BLaER1 (cell line): ENCODE results near the gene KCNIP3.
"Not testable (repeated sequence)": the region's sequence is repeated elsewhere in the genome, so short reads cannot be mapped to it uniquely, and the experiment has no call there.

Experiments
- H3K27ac ChIP-seq: shearing (Covaris generic); formaldehyde crosslinking; 2 replicates; pipeline ENCODE4 v1.8.1; 2022
- H3K27me3 ChIP-seq: shearing (Covaris generic); formaldehyde crosslinking; 2 replicates; pipeline ENCODE4 v1.8.1; 2022
- H3K36me3 ChIP-seq: shearing (Covaris generic); formaldehyde crosslinking; 2 replicates; pipeline ENCODE4 v1.8.1; 2022
- H3K4me1 ChIP-seq: shearing (Covaris generic); formaldehyde crosslinking; 2 replicates; pipeline ENCODE4 v1.8.1; 2022
- H3K4me2 ChIP-seq: shearing (Covaris generic); formaldehyde crosslinking; 2 replicates; pipeline ENCODE4 v1.8.1; 2022
- H3K4me3 ChIP-seq: shearing (Covaris generic); formaldehyde crosslinking; 2 replicates; pipeline ENCODE4 v1.8.1; 2022
- H3K9ac ChIP-seq: shearing (Covaris generic); formaldehyde crosslinking; 2 replicates; pipeline ENCODE4 v1.8.1; 2022
- H3K9me3 ChIP-seq: shearing (Covaris generic); formaldehyde crosslinking; 2 replicates; pipeline ENCODE4 v1.8.1; 2022
- H4K20me1 ChIP-seq: shearing (Covaris generic); formaldehyde crosslinking; 2 replicates; pipeline ENCODE4 v1.8.1; 2022
- Cebpa-rat ChIP-seq: shearing (Covaris generic); IDR thresholded peaks from 2 replicates; pipeline ENCODE4 v1.8.1; 2022

The KCNIP3 gene

GRCh38 chr2:95390272-95390880 lies 93.2 kb downstream of the KCNIP3 start:
- no peaks in the 10 kb centered on the region for H3K4me1 ChIP-seq
- no peaks in the 10 kb centered on the region for H4K20me1 ChIP-seq
- H3K9ac ChIP-seq: no peak overlapping the region
- TF ChIP-seq Cebpa-rat: no peak
- H3K4me2 ChIP-seq: no peak overlapping the region
- H3K9me3 ChIP-seq: no peaks in the 10 kb centered on the region
- H3K4me3 ChIP-seq: no peak overlapping the region
- no peaks in the 10 kb centered on the region for H3K36me3 ChIP-seq
- H3K27ac ChIP-seq: no peak overlapping the region
- H3K27me3 ChIP-seq: no peaks in the 10 kb centered on the region

GRCh38 chr2:95390881-95391321 lies 93.8 kb downstream of the KCNIP3 start:
- no peak overlapping the region for H3K4me2 ChIP-seq
- no peak overlapping the region for H3K27ac ChIP-seq
- H3K36me3 ChIP-seq: no peaks in the 10 kb centered on the region
- H3K27me3 ChIP-seq: no peaks in the 10 kb centered on the region
- H3K4me3 ChIP-seq: no peak overlapping the region
- no peak for TF ChIP-seq Cebpa-rat
- no peak overlapping the region for H3K9ac ChIP-seq
- no peaks in the 10 kb centered on the region for H4K20me1 ChIP-seq
- H3K9me3 ChIP-seq: no peaks in the 10 kb centered on the region
- H3K4me1 ChIP-seq: no peaks in the 10 kb centered on the region

GRCh38 chr2:95391641-95392310 lies 94.6 kb downstream of the KCNIP3 start:
- Histone ChIP-seq H3K4me2 (no peak overlapping the region), H3K36me3 (no peaks in the 10 kb centered on the region), H3K27ac (no peak overlapping the region), H4K20me1 (no peaks in the 10 kb centered on the region), H3K4me3 (no peak overlapping the region), H3K9me3 (no peaks in the 10 kb centered on the region), H3K27me3 (no peaks in the 10 kb centered on the region), H3K4me1 (no peaks in the 10 kb centered on the region), H3K9ac (no peak overlapping the region)
- no peak for TF ChIP-seq Cebpa-rat

- TF ChIP-seq Cebpa-rat: no peak
- no peaks in the 10 kb centered on the region for H3K27me3 ChIP-seq
- no peaks in the 10 kb centered on the region for H4K20me1 ChIP-seq
- H3K4me2 ChIP-seq: no peak overlapping the region
- no peak overlapping the region for H3K9ac ChIP-seq
- H3K27ac ChIP-seq: no peak overlapping the region
- H3K9me3 ChIP-seq: no peaks in the 10 kb centered on the region
- H3K36me3 ChIP-seq: no peaks in the 10 kb centered on the region
- no peak overlapping the region for H3K4me3 ChIP-seq
- no peaks in the 10 kb centered on the region for H3K4me1 ChIP-seq
These were observed 95.2 kb downstream of the KCNIP3 start for GRCh38 chr2:95392320-95392719.

GRCh38 chr2:95392730-95393455 lies 95.7 kb downstream of the KCNIP3 start:
- Histone ChIP-seq H3K27ac (no peak overlapping the region), H3K27me3 (no peaks in the 10 kb centered on the region), H3K9ac (no peak overlapping the region), H4K20me1 (no peaks in the 10 kb centered on the region), H3K4me2 (no peak overlapping the region), H3K4me3 (no peak overlapping the region), H3K9me3 (no peaks in the 10 kb centered on the region), H3K4me1 (no peaks in the 10 kb centered on the region), H3K36me3 (no peaks in the 10 kb centered on the region)
- no peak for TF ChIP-seq Cebpa-rat

- no peak for TF ChIP-seq Cebpa-rat
- H3K4me2 ChIP-seq: no peak overlapping the region
- H3K27ac ChIP-seq: no peak overlapping the region
- no peaks in the 10 kb centered on the region for H4K20me1 ChIP-seq
- H3K27me3 ChIP-seq: no peaks in the 10 kb centered on the region
- H3K36me3 ChIP-seq: no peaks in the 10 kb centered on the region
- H3K9ac ChIP-seq: no peak overlapping the region
- H3K4me1 ChIP-seq: no peaks in the 10 kb centered on the region
- no peak overlapping the region for H3K4me3 ChIP-seq
- H3K9me3 ChIP-seq: no peaks in the 10 kb centered on the region
These were observed 96.8 kb downstream of the KCNIP3 start for GRCh38 chr2:95393901-95394300.

- no peak overlapping the region for H3K9ac ChIP-seq
- no peak for TF ChIP-seq Cebpa-rat
- H3K27me3 ChIP-seq: no peaks in the 10 kb centered on the region
- peaks cover 19% of the 10 kb centered on the region for H3K4me1 ChIP-seq
- H3K36me3 ChIP-seq: no peaks in the 10 kb centered on the region
- no peaks in the 10 kb centered on the region for H3K9me3 ChIP-seq
- H3K4me3 ChIP-seq: no peak overlapping the region
- no peak overlapping the region for H3K27ac ChIP-seq
- no peak overlapping the region for H3K4me2 ChIP-seq
- H4K20me1 ChIP-seq: peaks cover 8% of the 10 kb centered on the region; the same call in 1 of the 2 replicates
These were observed 101.9 kb downstream of the KCNIP3 start for GRCh38 chr2:95399061-95399460.

- peaks cover 4% of the 10 kb centered on the region for H3K36me3 ChIP-seq
- peak overlapping the region; percentile 88 for H3K9ac ChIP-seq
These were observed 104.3 kb downstream of the KCNIP3 start for GRCh38 chr2:95401480-95401879.

GRCh38 chr2:95402004-95402369 lies 104.8 kb downstream of the KCNIP3 start:
- H4K20me1 ChIP-seq: peaks cover 16% of the 10 kb centered on the region
- peak overlapping the region; percentile 88 for H3K9ac ChIP-seq
- peaks cover 20% of the 10 kb centered on the region for H3K4me1 ChIP-seq
- H3K27ac ChIP-seq: peak overlapping the region; percentile 85
- H3K9me3 ChIP-seq, H3K36me3 ChIP-seq, H3K27me3 ChIP-seq: not testable (repeated sequence)
- peak overlapping the region; percentile 91 for H3K4me3 ChIP-seq
- peak overlapping the region; percentile 92 for H3K4me2 ChIP-seq

More at GRCh38 chr2:95401480-95401879, 104.3 kb downstream of the KCNIP3 start:
- Histone ChIP-seq H3K9me3 (no peaks in the 10 kb centered on the region), H3K4me1 (peaks cover 20% of the 10 kb centered on the region), H4K20me1 (peaks cover 16% of the 10 kb centered on the region), H3K27ac (no peak overlapping the region), H3K4me3 (peak overlapping the region; percentile 91), H3K4me2 (peak overlapping the region; percentile 92), H3K27me3 (no peaks in the 10 kb centered on the region)
- no peak for TF ChIP-seq Cebpa-rat
